Gastroesophageal sphincter (tissue), 4 donors: Measurements from ENCODE around the gene CLASP1. TPM values are rescaled to one million over a fixed set of nuclear protein-coding genes. Genes with fewer than 3 reads are reported as not detected.
"Not testable (repeated sequence)": the region's sequence is repeated elsewhere in the genome, so short reads cannot be mapped to it uniquely, and the experiment has no call there.

Source experiments
- ATAC-seq: fragments of 150-250 bp; one replicate; pipeline ENCODE4 v1.9.1; 2016; ENCODE audit warnings: mild to moderate bottlenecking, moderate library complexity
- H3K27ac ChIP-seq, 4 donors: fragments of 200-600 bp; sonication (generic) in 3 of 4; 1 replicate in 3 of 4; 2 replicates in 1 of 4; pipeline ENCODE4 v1.5.1; 2016 to 2019
- H3K27me3 ChIP-seq: fragments of 200-600 bp; sonication (generic); one replicate; pipeline ENCODE4 v1.5.1; 2019
- H3K36me3 ChIP-seq, 2 donors: fragments of 200-600 bp; sonication (generic); one replicate each; pipeline ENCODE4 v1.5.1; 2019; ENCODE audit warnings: control low read depth in 1 of 2
- H3K4me1 ChIP-seq, 3 donors: fragments of 200-600 bp; sonication (generic); 1 replicate in 2 of 3; 2 replicates in 1 of 3; pipeline ENCODE4 v1.5.1; 2016 to 2019; ENCODE audit warnings: control low read depth in 2 of 3
- H3K4me3 ChIP-seq, 2 donors: fragments of 200-600 bp; sonication (generic); one replicate each; pipeline ENCODE4 v1.5.1; 2019; ENCODE audit warnings: mild to moderate bottlenecking in 1 of 2, moderate library complexity in 1 of 2
- H3K9me3 ChIP-seq, 3 donors: fragments of 200-600 bp; sonication (generic); one replicate each; pipeline ENCODE4 v1.5.1; 2017 to 2019; ENCODE audit warnings: control low read depth in 2 of 3
- CTCF ChIP-seq, 4 experiments: fragments of 200-600 bp in 2 of 4; fragments of 450-650 bp in 2 of 4; sonication (generic) in 1 of 4; IDR thresholded peaks; one replicate each; pipeline ENCODE4 v1.5.1; 2017 to 2019; ENCODE audit warnings: antibody characterized with exemption in 4 of 4, mild to moderate bottlenecking in 2 of 4, moderate library complexity in 2 of 4
- EP300 ChIP-seq: sonication (generic); formaldehyde crosslinking; IDR thresholded peaks from one replicate; pipeline ENCODE4 v1.6.1; 2017; ENCODE audit warnings: antibody characterized with exemption, mild to moderate bottlenecking
- POLR2A ChIP-seq, 2 donors: fragments of 450-650 bp; IDR thresholded peaks; one replicate each; pipeline ENCODE4 v1.6.1; 2017; ENCODE audit warnings: antibody characterized with exemption in 2 of 2, mild to moderate bottlenecking in 2 of 2, moderate library complexity in 1 of 2
- POLR2AphosphoS5 ChIP-seq: sonication (generic); formaldehyde crosslinking; IDR thresholded peaks from one replicate; pipeline ENCODE4 v1.6.1; 2017; ENCODE audit warnings: antibody characterized with exemption
- WGBS, 2 donors: methylation state at CpG; one replicate each; pipeline ENCODE4 v1.1.5; 2018; ENCODE audit warnings: low coverage in 1 of 2; 5-methylcytosine and 5-hydroxymethylcytosine counted together
- total RNA-seq, 4 donors: library from RNA; depleted of rRNA; stranded (reverse); fragments of >200 nt; gene quantifications; one replicate each; pipeline ENCODE4 v1.1.0, GENCODE V29; 2016

CLASP1 gene
- total RNA-seq, 4 donors from 2014 or later, result 72.0 to 108 (median 84.7) TPM

- 67 to 69% methylated on average over 2 to 3 of the region's 3 CpGs for WGBS, 2 donors
Measured at GRCh38 chr2:121663434-121663833, 14.2 kb upstream of the CLASP1 start.

GRCh38 chr2:121662656-121663055 lies 13.4 kb upstream of the CLASP1 start:
- Histone ChIP-seq H3K4me3 (no peak overlapping the region), H3K36me3 (no peaks in the 10 kb centered on the region), H3K9me3 (no peaks in the 10 kb centered on the region), H3K27ac (no peak overlapping the region), H3K27me3 (no peaks in the 10 kb centered on the region), H3K4me1 (peaks cover 0 to 11% (median 0%) of the 10 kb centered on the region in 3 donors)
- WGBS, 2 donors, result 75 to 96% methylated on average over 1 to 2 of the region's 2 CpGs
- TF ChIP-seq EP300, result no peak
- no peak for TF ChIP-seq POLR2A (IDR thresholded peaks at IDR 0.05)
- no peak for TF ChIP-seq POLR2AphosphoS5
- TF ChIP-seq CTCF (IDR thresholded peaks at IDR 0.05), result no peak
- no peak for ATAC-seq

More at GRCh38 chr2:121663434-121663833, 14.2 kb upstream of the CLASP1 start:
- H3K4me1 ChIP-seq, result peaks cover 0 to 11% (median 0%) of the 10 kb centered on the region in 3 donors
- no peaks in the 10 kb centered on the region for H3K27me3 ChIP-seq
- no peak overlapping the region for H3K4me3 ChIP-seq
- no peaks in the 10 kb centered on the region for H3K36me3 ChIP-seq
- no peak for ATAC-seq
- H3K27ac ChIP-seq, result no peak overlapping the region
- TF ChIP-seq POLR2AphosphoS5 (no peak), EP300 (no peak), CTCF (IDR thresholded peaks at IDR 0.05) (no peak), POLR2A (IDR thresholded peaks at IDR 0.05) (no peak)
- H3K9me3 ChIP-seq, result no peaks in the 10 kb centered on the region

GRCh38 chr2:121659933-121660332 lies 10.7 kb upstream of the CLASP1 start:
- 92 to 96% methylated on average over 3 to 6 of the region's 6 CpGs for WGBS, 2 donors

GRCh38 chr2:121658393-121658792 lies 9.1 kb upstream of the CLASP1 start:
- H3K36me3 ChIP-seq, H3K4me3 ChIP-seq, H3K27ac ChIP-seq, H3K9me3 ChIP-seq, H3K27me3 ChIP-seq, H3K4me1 ChIP-seq, ATAC-seq: not testable (repeated sequence)
- 100% methylated on average over 1 of the region's 1 CpG; no CpG with 5 or more reads in 1 of the 2 donors for WGBS, 2 donors

More at GRCh38 chr2:121659933-121660332, 10.7 kb upstream of the CLASP1 start:
- H3K36me3 ChIP-seq, result no peaks in the 10 kb centered on the region
- H3K9me3 ChIP-seq, result no peaks in the 10 kb centered on the region
- TF ChIP-seq EP300 (no peak), POLR2AphosphoS5 (no peak), CTCF (IDR thresholded peaks at IDR 0.05) (no peak), POLR2A (IDR thresholded peaks at IDR 0.05) (no peak)
- H3K27me3 ChIP-seq, result no peaks in the 10 kb centered on the region
- H3K27ac ChIP-seq, result no peak overlapping the region
- ATAC-seq, result no peak
- H3K4me1 ChIP-seq, result peaks cover 0 to 5% (median 0%) of the 10 kb centered on the region in 3 donors
- no peak overlapping the region for H3K4me3 ChIP-seq

GRCh38 chr2:121653035-121653434 lies 3.8 kb upstream of the CLASP1 start:
- Histone ChIP-seq H3K27me3 (no peaks in the 10 kb centered on the region), H3K4me1 (peaks cover 0 to 26% (median 13%) of the 10 kb centered on the region in 3 donors), H3K9me3 (no peaks in the 10 kb centered on the region), H3K36me3 (no peaks in the 10 kb centered on the region), H3K4me3 (no peak overlapping the region), H3K27ac (no peak overlapping the region)
- WGBS, 2 donors, result 64% methylated on average over 1 of the region's 1 CpG; no CpG with 5 or more reads in 1 of the 2 donors
- no peak for TF ChIP-seq POLR2A (IDR thresholded peaks at IDR 0.05)
- TF ChIP-seq CTCF (IDR thresholded peaks at IDR 0.05), result no peak
- TF ChIP-seq EP300, result no peak
- no peak for TF ChIP-seq POLR2AphosphoS5
- no peak for ATAC-seq
